GM18870 (cell line): ENCODE results near the gene TMEFF2.

Source experiments
- ATAC-seq: cut with Tn5 transposase; IDR thresholded peaks from one replicate; pipeline ENCODE4 v1.9.1; 2021; ENCODE audit warnings: moderate library complexity; ENCODE audit not compliant: unreplicated experiment

Gene TMEFF2

GRCh38 chr2:192072261-192072660 lies 122.5 kb downstream of the TMEFF2 start:
- no peak for ATAC-seq

- no peak for ATAC-seq
These were observed 124.6 kb downstream of the TMEFF2 start for GRCh38 chr2:192070099-192070498.

GRCh38 chr2:192069417-192069816 lies 125.3 kb downstream of the TMEFF2 start:
- no peak for ATAC-seq

GRCh38 chr2:192068966-192069365 lies 125.8 kb downstream of the TMEFF2 start:
- ATAC-seq = no peak

- no peak for ATAC-seq
These were observed 127.1 kb downstream of the TMEFF2 start for GRCh38 chr2:192067631-192068030.

- ATAC-seq = no peak
These were observed 130.3 kb downstream of the TMEFF2 start for GRCh38 chr2:192064459-192064858.

GRCh38 chr2:192060161-192060560 lies 134.6 kb downstream of the TMEFF2 start:
- ATAC-seq = no peak

- ATAC-seq = no peak
These were observed 135.5 kb downstream of the TMEFF2 start for GRCh38 chr2:192059266-192059665.

- no peak for ATAC-seq
These were observed 140.8 kb downstream of the TMEFF2 start for GRCh38 chr2:192053921-192054320.

GRCh38 chr2:192051533-192051932 lies 143.2 kb downstream of the TMEFF2 start:
- ATAC-seq = no peak

GRCh38 chr2:192049362-192049761 lies 145.4 kb downstream of the TMEFF2 start:
- ATAC-seq = no peak

GRCh38 chr2:192047315-192048107 lies 147.2 kb downstream of the TMEFF2 start:
- ATAC-seq = no peak

GRCh38 chr2:192044496-192044895 lies 150.2 kb downstream of the TMEFF2 start:
- ATAC-seq = no peak

- ATAC-seq = no peak
These were observed 151.4 kb downstream of the TMEFF2 start for GRCh38 chr2:192043216-192043870.

GRCh38 chr2:192042126-192042525 lies 152.6 kb downstream of the TMEFF2 start:
- ATAC-seq = no peak

GRCh38 chr2:192038110-192038509 lies 156.6 kb downstream of the TMEFF2 start:
- no peak for ATAC-seq

GRCh38 chr2:192035731-192036442 lies 158.8 kb downstream of the TMEFF2 start:
- no peak for ATAC-seq

GRCh38 chr2:192030856-192031255 lies 163.9 kb downstream of the TMEFF2 start:
- ATAC-seq = no peak

- ATAC-seq = peak; percentile 91
These were observed 164.4 kb downstream of the TMEFF2 start for GRCh38 chr2:192030289-192030688.

GRCh38 chr2:192029089-192029488 lies 165.6 kb downstream of the TMEFF2 start:
- no peak for ATAC-seq

- ATAC-seq = no peak
These were observed 168.0 kb downstream of the TMEFF2 start for GRCh38 chr2:192026825-192027120.
